ENCODE results near the gene DGCR8.

GRCh38 chr22:20057596-20058268 lies 22.3 kb upstream of the DGCR8 start:
- TF ChIP-seq CTCF (IDR thresholded peaks at IDR 0.05; ENCODE audit: low read depth, low read length) = no peak
- no peak for TF ChIP-seq EZH2phosphoT487 (IDR thresholded peaks at IDR 0.05; ENCODE audit: low read depth)

Measured in OCI-LY3 (cell line).